ENCODE measurements around the gene TCN1. TPM values are rescaled to one million over a fixed set of nuclear protein-coding genes. Genes with fewer than 3 reads are reported as not detected.

Gene TCN1
- total RNA-seq, 1 donor from 2014 or later: not detected

GRCh38 chr11:59847626-59848025, 18.7 kb downstream of the TCN1 start:
- Mint-ChIP-seq H3K4me1 (no peaks in the 10 kb centered on the region), H3K27ac (no peak overlapping the region), H3K9me3 (no peaks in the 10 kb centered on the region), H3K4me3 (no peak overlapping the region), H3K36me3 (ENCODE audit: low read depth) (no peaks in the 10 kb centered on the region), H3K27me3 (peaks cover 5% of the 10 kb centered on the region)
- CTCF ChIA-PET: no interaction called here
- POLR2A ChIA-PET: no interaction called here
- TF ChIP-seq, protein P1, sequence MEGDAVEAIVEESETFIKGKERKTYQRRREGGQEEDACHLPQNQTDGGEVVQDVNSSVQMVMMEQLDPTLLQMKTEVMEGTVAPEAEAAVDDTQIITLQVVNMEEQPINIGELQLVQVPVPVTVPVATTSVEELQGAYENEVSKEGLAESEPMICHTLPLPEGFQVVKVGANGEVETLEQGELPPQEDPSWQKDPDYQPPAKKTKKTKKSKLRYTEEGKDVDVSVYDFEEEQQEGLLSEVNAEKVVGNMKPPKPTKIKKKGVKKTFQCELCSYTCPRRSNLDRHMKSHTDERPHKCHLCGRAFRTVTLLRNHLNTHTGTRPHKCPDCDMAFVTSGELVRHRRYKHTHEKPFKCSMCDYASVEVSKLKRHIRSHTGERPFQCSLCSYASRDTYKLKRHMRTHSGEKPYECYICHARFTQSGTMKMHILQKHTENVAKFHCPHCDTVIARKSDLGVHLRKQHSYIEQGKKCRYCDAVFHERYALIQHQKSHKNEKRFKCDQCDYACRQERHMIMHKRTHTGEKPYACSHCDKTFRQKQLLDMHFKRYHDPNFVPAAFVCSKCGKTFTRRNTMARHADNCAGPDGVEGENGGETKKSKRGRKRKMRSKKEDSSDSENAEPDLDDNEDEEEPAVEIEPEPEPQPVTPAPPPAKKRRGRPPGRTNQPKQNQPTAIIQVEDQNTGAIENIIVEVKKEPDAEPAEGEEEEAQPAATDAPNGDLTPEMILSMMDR (IDR thresholded peaks at IDR 0.05): no peak
- intact Hi-C loops (cut with micrococcal nuclease): no loop called here
- DNase-seq (no peak), ATAC-seq (ENCODE audit: low read depth) (no peak)

- TF ChIP-seq, protein P1 (IDR thresholded peaks at IDR 0.05): no peak
- Mint-ChIP-seq H3K4me1 (no peaks in the 10 kb centered on the region), H3K27me3 (peaks cover 5% of the 10 kb centered on the region), H3K36me3 (ENCODE audit: low read depth) (no peaks in the 10 kb centered on the region), H3K9me3 (no peaks in the 10 kb centered on the region), H3K27ac (no peak overlapping the region), H3K4me3 (no peak overlapping the region)
- no peak for ATAC-seq (ENCODE audit: low read depth)
- DNase-seq: no peak
- CTCF ChIA-PET: no interaction called here
- POLR2A ChIA-PET: no interaction called here
- intact Hi-C loops (cut with micrococcal nuclease): no loop called here
Measured at GRCh38 chr11:59846556-59846955, 19.7 kb downstream of the TCN1 start.

DNA sequence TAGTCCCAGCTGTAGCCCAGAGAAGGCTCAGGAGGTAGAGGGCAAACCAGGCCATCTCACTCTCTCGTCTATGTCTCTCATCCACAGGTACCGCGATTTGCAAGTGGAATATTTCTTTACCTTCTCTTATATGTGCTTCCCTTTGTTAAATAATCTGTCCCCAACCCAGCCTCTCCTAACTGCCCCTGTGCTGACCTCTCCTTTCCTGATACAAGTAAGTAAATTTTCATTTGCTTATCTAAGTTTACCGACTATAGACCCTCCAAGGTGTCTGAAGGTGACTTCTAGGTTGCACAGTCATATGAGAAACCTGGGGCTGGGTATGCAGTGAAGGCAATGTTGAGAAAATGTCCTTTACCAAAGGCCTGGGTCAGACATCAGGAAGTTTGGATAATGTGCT, 20.9 kb downstream of the TCN1 start, which contains the start of gene CBLIF:
TSS of gene CBLIF (minus strand) at position 101 of the 400 bp plus-strand sequence. CDS start at position 55, 46 bp downstream.
- ChIA-PET CTCF (no interaction called here), POLR2A (no interaction called here)
- Mint-ChIP-seq H3K9me3 (no peaks in the 10 kb centered on the region), H3K27ac (no peak within 1 kb of the TSS), H3K27me3 (peaks cover 5% of the 10 kb centered on the region), H3K4me3 (no peak within 1 kb of the TSS), H3K36me3 (ENCODE audit: low read depth) (no peaks in the 10 kb centered on the region), H3K4me1 (no peaks in the 10 kb centered on the region)
- DNase-seq (no peak), ATAC-seq (ENCODE audit: low read depth) (no peak)
- intact Hi-C loops (cut with micrococcal nuclease): no loop called here
- TF ChIP-seq, protein P1 (IDR thresholded peaks at IDR 0.05): no peak

GRCh38 chr11:59842316-59842715, 24.0 kb downstream of the TCN1 start:
- no peak overlapping the region for H3K4me3 Mint-ChIP-seq
- ChIA-PET CTCF (no interaction called here), POLR2A (no interaction called here)
- no peak for ATAC-seq (ENCODE audit: low read depth)
- TF ChIP-seq, protein P1 (IDR thresholded peaks at IDR 0.05): no peak
- DNase-seq: no peak
- no peaks in the 10 kb centered on the region for H3K4me1 Mint-ChIP-seq
- no peak overlapping the region for H3K27ac Mint-ChIP-seq
- H3K9me3 Mint-ChIP-seq: no peaks in the 10 kb centered on the region
- H3K36me3 Mint-ChIP-seq (ENCODE audit: low read depth): no peaks in the 10 kb centered on the region
- intact Hi-C loops (cut with micrococcal nuclease): no loop called here
- H3K27me3 Mint-ChIP-seq: peaks cover 3% of the 10 kb centered on the region

DNA sequence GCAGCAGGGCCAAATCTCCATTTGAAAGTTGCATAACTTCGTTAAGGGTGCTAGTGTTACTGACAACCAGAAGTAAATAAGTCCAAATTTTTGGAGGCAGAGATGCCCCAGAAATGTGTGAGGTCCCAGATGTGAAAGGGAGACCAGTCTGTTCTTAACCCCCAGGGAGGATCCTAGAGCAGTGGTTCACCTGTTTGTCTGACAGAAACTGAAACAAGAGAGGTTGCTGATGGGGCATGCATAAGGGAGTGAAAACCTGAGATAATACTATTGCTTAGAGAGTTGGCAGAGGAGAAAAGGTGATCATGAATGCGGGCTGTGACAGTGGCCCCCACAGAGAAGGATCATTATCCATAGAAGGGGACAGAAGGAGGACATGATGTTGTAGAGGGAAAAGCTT, 24.8 kb downstream of the TCN1 start:
- ChIA-PET CTCF (no interaction called here), POLR2A (no interaction called here)
- Mint-ChIP-seq H3K4me3 (no peak overlapping the region), H3K27me3 (peaks cover 10% of the 10 kb centered on the region), H3K27ac (no peak overlapping the region), H3K9me3 (no peaks in the 10 kb centered on the region), H3K4me1 (no peaks in the 10 kb centered on the region), H3K36me3 (ENCODE audit: low read depth) (no peaks in the 10 kb centered on the region)
- DNase-seq (no peak), ATAC-seq (ENCODE audit: low read depth) (no peak)
- TF ChIP-seq, protein P1 (IDR thresholded peaks at IDR 0.05): no peak
- intact Hi-C loops (cut with micrococcal nuclease): no loop called here

Measured in activated B cell treated with CpG ODN at 0.5 μM for 24 hours (primary cell).